Measurements from ENCODE around the gene CEMIP. TPM values are rescaled to one million over a fixed set of nuclear protein-coding genes. Genes with fewer than 3 reads are reported as not detected.

Gene CEMIP
- total and polyA plus RNA-seq, 2 of the 13 experiments (the other 11 are each of a cell fraction or from before 2014, with no cell fraction given), result 4.3 to 28.5 TPM

- TF ChIP-seq RBM22 (optimal IDR thresholded peaks at IDR 0.05; ENCODE audit: low read length) (no peak), ZUFSP (CRISPR knock-in tag; IDR thresholded peaks at IDR 0.05; ENCODE audit: borderline replicate concordance) (no peak), TRIM24 (CRISPR knock-in tag; IDR thresholded peaks at IDR 0.05) (no peak), MYNN (CRISPR knock-in tag; IDR thresholded peaks at IDR 0.05; ENCODE audit: low read depth) (peak; percentile 92; the same call in 1 of the 2 replicates), SRF (IDR thresholded peaks at IDR 0.05; ENCODE audit: low read depth, low read length) (no peak), DNMT3B (CRISPR knock-in tag; conservative IDR thresholded peaks at IDR 0.05) (peak; percentile 96), ZBTB26 (CRISPR knock-in tag; IDR thresholded peaks at IDR 0.05; ENCODE audit: borderline replicate concordance) (peak; percentile 92), NCOR1 (IDR thresholded peaks at IDR 0.05; ENCODE audit: borderline replicate concordance, low read length) (no peak), PLRG1 (conservative IDR thresholded peaks at IDR 0.05) (no peak), DMTF1 (CRISPR knock-in tag; IDR thresholded peaks at IDR 0.05) (no peak), ZNF281 (CRISPR knock-in tag; IDR thresholded peaks at IDR 0.05; ENCODE audit: borderline replicate concordance) (peak; percentile 50; the same call in 1 of the 2 replicates), ATM (IDR thresholded peaks at IDR 0.05; ENCODE audit: borderline replicate concordance) (no peak), NPAS2 (CRISPR knock-in tag; IDR thresholded peaks at IDR 0.05; ENCODE audit: borderline replicate concordance) (peak; percentile 68; the same call in 1 of the 2 replicates), PATZ1 (CRISPR knock-in tag; IDR thresholded peaks at IDR 0.05) (peak; percentile 68), ZMYM2 (CRISPR knock-in tag; IDR thresholded peaks at IDR 0.05) (no peak), CENPT (CRISPR knock-in tag; IDR thresholded peaks at IDR 0.05; ENCODE audit: low read depth) (peak; percentile 92; the same call in 1 of the 2 replicates), ESRRA (CRISPR knock-in tag; IDR thresholded peaks at IDR 0.05; ENCODE audit: low read depth) (no peak; the same call in 1 of the 2 replicates), WIZ (CRISPR knock-in tag; IDR thresholded peaks at IDR 0.05) (peak; percentile 97), HNRNPUL1 (IDR thresholded peaks at IDR 0.05; ENCODE audit: low read depth, low read length) (no peak)
Measured at GRCh38 chr15:80780416-80781221, 1.4 kb downstream of the CEMIP start (continued).
